H9 (cell line): ENCODE measurements around the gene MICAL3. TPM values are rescaled to one million over a fixed set of nuclear protein-coding genes. Genes with fewer than 3 reads are reported as not detected.

Experiments used
- DNase-seq: peaks from one replicate; pipeline ENCODE4 v3.0.0-alpha.2; 2017
- H2AFZ ChIP-seq: one replicate; pipeline ENCODE4 v1.6.1; 2013; ENCODE audit warnings: mild to moderate bottlenecking, low read length, control low read depth, moderate library complexity
- H2AK5ac ChIP-seq: 2 replicates; pipeline ENCODE4 v1.6.1; 2013; ENCODE audit warnings: low read length, control low read depth, mixed read lengths; ENCODE audit not compliant: insufficient read length
- H2BK120ac ChIP-seq: one replicate; pipeline ENCODE4 v1.6.1; 2013; ENCODE audit warnings: low read depth, mild to moderate bottlenecking, low read length, control low read depth, inconsistent platforms; ENCODE audit not compliant: poor library complexity, severe bottlenecking
- H2BK12ac ChIP-seq: 2 replicates; pipeline ENCODE4 v1.6.1; 2013; ENCODE audit warnings: low read length, control low read depth, mixed read lengths, low read depth; ENCODE audit not compliant: insufficient read length
- H2BK15ac ChIP-seq: 2 replicates; pipeline ENCODE4 v1.6.1; 2013; ENCODE audit warnings: low read depth, low read length, control low read depth
- H2BK20ac ChIP-seq: one replicate; pipeline ENCODE4 v1.6.1; 2013; ENCODE audit warnings: low read depth, mild to moderate bottlenecking, low read length, control low read depth, inconsistent platforms; ENCODE audit not compliant: poor library complexity, severe bottlenecking
- H2BK5ac ChIP-seq: 2 replicates; pipeline ENCODE4 v1.6.1; 2013; ENCODE audit warnings: low read length, control low read depth, mixed read lengths; ENCODE audit not compliant: insufficient read length
- H3K14ac ChIP-seq: 2 replicates; pipeline ENCODE4 v1.6.1; 2013; ENCODE audit warnings: low read length, control low read depth; ENCODE audit not compliant: insufficient read depth
- H3K18ac ChIP-seq: 2 replicates; pipeline ENCODE4 v1.6.1; 2013; ENCODE audit warnings: low read depth, mild to moderate bottlenecking, mixed read lengths, low read length, control low read depth; ENCODE audit not compliant: insufficient read length
- H3K23ac ChIP-seq: 2 replicates; pipeline ENCODE4 v1.6.1; 2013; ENCODE audit warnings: low read length, control low read depth, mixed read lengths, low read depth; ENCODE audit not compliant: insufficient read length
- H3K23me2 ChIP-seq: 2 replicates; pipeline ENCODE4 v1.6.1; 2013; ENCODE audit warnings: low read depth, mild to moderate bottlenecking, mixed read lengths, low read length, control low read depth; ENCODE audit not compliant: insufficient read length, poor library complexity, severe bottlenecking
- H3K27ac ChIP-seq: 2 replicates; pipeline ENCODE4 v1.5.1; 2013; ENCODE audit warnings: low read length, control low read depth, mixed read lengths, low read depth; ENCODE audit not compliant: insufficient read length
- H3K27me3 ChIP-seq: 2 replicates; pipeline ENCODE4 v1.6.1; 2013; ENCODE audit warnings: low read length, control low read depth, inconsistent platforms; ENCODE audit not compliant: insufficient read depth
- H3K4ac ChIP-seq: 2 replicates; pipeline ENCODE4 v1.6.1; 2013; ENCODE audit warnings: low read depth, mild to moderate bottlenecking, control low read depth, inconsistent platforms, low read length, moderate library complexity
- H3K4me1 ChIP-seq: 2 replicates; pipeline ENCODE4 v1.6.1; 2013; ENCODE audit warnings: low read length, control low read depth, inconsistent platforms; ENCODE audit not compliant: insufficient read depth
- H3K4me2 ChIP-seq: 2 replicates; pipeline ENCODE4 v1.6.1; 2013; ENCODE audit warnings: low read length, control low read depth, mixed read lengths; ENCODE audit not compliant: insufficient read length, insufficient read depth
- H3K56ac ChIP-seq: 2 replicates; pipeline ENCODE4 v1.6.1; 2013; ENCODE audit warnings: low read depth, mild to moderate bottlenecking, mixed read lengths, low read length, control low read depth; ENCODE audit not compliant: insufficient read length
- H3K79me1 ChIP-seq: 2 replicates; pipeline ENCODE4 v1.6.1; 2013; ENCODE audit warnings: low read depth, mild to moderate bottlenecking, moderate library complexity, low read length, control low read depth, inconsistent platforms; ENCODE audit not compliant: insufficient read depth, poor library complexity, severe bottlenecking
- H3K79me2 ChIP-seq: 2 replicates; pipeline ENCODE4 v1.6.1; 2013; ENCODE audit warnings: low read length, control low read depth, inconsistent platforms; ENCODE audit not compliant: insufficient read depth
- H3K9ac ChIP-seq: 2 replicates; pipeline ENCODE4 v1.6.1; 2013; ENCODE audit warnings: low read length, control low read depth, mixed read lengths; ENCODE audit not compliant: insufficient read length; ENCODE audit errors: extremely low read depth
- H3K9me3 ChIP-seq: one replicate; pipeline ENCODE4 v1.6.1; 2013; ENCODE audit warnings: low read depth, low read length, inconsistent platforms; ENCODE audit not compliant: control insufficient read depth
- H3T11ph ChIP-seq: one replicate; pipeline ENCODE4 v1.6.1; 2013; ENCODE audit warnings: mild to moderate bottlenecking, low read length, control low read depth, inconsistent platforms
- H4K20me1 ChIP-seq: one replicate; pipeline ENCODE4 v1.6.1; 2013; ENCODE audit not compliant: control insufficient read depth, insufficient read length, insufficient read depth
- H4K5ac ChIP-seq: 2 replicates; pipeline ENCODE4 v1.6.1; 2013; ENCODE audit warnings: low read depth, mild to moderate bottlenecking, mixed read lengths, low read length, control low read depth; ENCODE audit not compliant: insufficient read length
- H4K8ac ChIP-seq: replicated peaks from 2 replicates; pipeline ENCODE4 v1.6.1; 2013; ENCODE audit warnings: low read length, control low read depth, mixed read lengths, low read depth; ENCODE audit not compliant: insufficient read length
- H4K91ac ChIP-seq: 2 replicates; pipeline ENCODE4 v1.6.1; 2013; ENCODE audit warnings: low read depth, mild to moderate bottlenecking, moderate library complexity, mixed read lengths, low read length, control low read depth; ENCODE audit not compliant: insufficient read length
- H3K27ac Mint-ChIP-seq, 3 experiments: 2 replicates in 2 of 3; 3 replicates in 1 of 3; pipeline ENCODE4 v1.8.0; 2020 to 2021; ENCODE audit warnings: mixed read lengths in 3 of 3, mild to moderate bottlenecking in 1 of 3, moderate library complexity in 1 of 3
- H3K27me3 Mint-ChIP-seq: 2 replicates; pipeline ENCODE4 v1.8.0; 2021; ENCODE audit warnings: low read depth, mild to moderate bottlenecking, moderate library complexity, mixed read lengths
- H3K36me3 Mint-ChIP-seq, 3 experiments: 2 replicates in 2 of 3; 3 replicates in 1 of 3; pipeline ENCODE4 v1.8.0; 2020 to 2021; ENCODE audit warnings: low read depth in 3 of 3, mixed read lengths in 3 of 3; ENCODE audit not compliant: insufficient read depth in 1 of 3
- H3K4me1 Mint-ChIP-seq, 2 experiments: 2 replicates each; pipeline ENCODE4 v1.8.0; 2020; ENCODE audit warnings: mixed read lengths in 2 of 2
- H3K4me3 Mint-ChIP-seq, 2 experiments: 2 replicates in 1 of 2; 3 replicates in 1 of 2; pipeline ENCODE4 v1.8.0; 2020 to 2021; ENCODE audit warnings: mild to moderate bottlenecking in 2 of 2, mixed read lengths in 2 of 2, moderate library complexity in 1 of 2
- H3K9me3 Mint-ChIP-seq, 2 experiments: 2 replicates in 1 of 2; 3 replicates in 1 of 2; pipeline ENCODE4 v1.8.0; 2020; ENCODE audit warnings: mild to moderate bottlenecking in 2 of 2, mixed read lengths in 2 of 2, moderate library complexity in 1 of 2
- CTCF ChIP-seq: fragments of 200-600 bp; sonication (generic); conservative IDR thresholded peaks from 3 replicates; pipeline ENCODE4 v1.8.0; 2021; ENCODE audit warnings: antibody characterized with exemption, mild to moderate bottlenecking
- WGBS: extraction: QIAGEN DNeasy Blood & Tissue Kit; methylation state at CpG from one replicate; pipeline ENCODE4 v1.1.7; 2013; ENCODE audit warnings: missing lambda C conversion rate, low lambda C conversion rate, mixed read lengths; ENCODE audit not compliant: insufficient read length; ENCODE audit errors: extremely low coverage; 5-methylcytosine and 5-hydroxymethylcytosine counted together
- total RNA-seq: library from RNA; stranded (reverse); gene quantifications from 2 replicates; pipeline ENCODE4 v1.2.1, GENCODE V29; 2021

Gene MICAL3
- total RNA-seq, 1 experiment from 2014 or later = 50.2 TPM

DNA sequence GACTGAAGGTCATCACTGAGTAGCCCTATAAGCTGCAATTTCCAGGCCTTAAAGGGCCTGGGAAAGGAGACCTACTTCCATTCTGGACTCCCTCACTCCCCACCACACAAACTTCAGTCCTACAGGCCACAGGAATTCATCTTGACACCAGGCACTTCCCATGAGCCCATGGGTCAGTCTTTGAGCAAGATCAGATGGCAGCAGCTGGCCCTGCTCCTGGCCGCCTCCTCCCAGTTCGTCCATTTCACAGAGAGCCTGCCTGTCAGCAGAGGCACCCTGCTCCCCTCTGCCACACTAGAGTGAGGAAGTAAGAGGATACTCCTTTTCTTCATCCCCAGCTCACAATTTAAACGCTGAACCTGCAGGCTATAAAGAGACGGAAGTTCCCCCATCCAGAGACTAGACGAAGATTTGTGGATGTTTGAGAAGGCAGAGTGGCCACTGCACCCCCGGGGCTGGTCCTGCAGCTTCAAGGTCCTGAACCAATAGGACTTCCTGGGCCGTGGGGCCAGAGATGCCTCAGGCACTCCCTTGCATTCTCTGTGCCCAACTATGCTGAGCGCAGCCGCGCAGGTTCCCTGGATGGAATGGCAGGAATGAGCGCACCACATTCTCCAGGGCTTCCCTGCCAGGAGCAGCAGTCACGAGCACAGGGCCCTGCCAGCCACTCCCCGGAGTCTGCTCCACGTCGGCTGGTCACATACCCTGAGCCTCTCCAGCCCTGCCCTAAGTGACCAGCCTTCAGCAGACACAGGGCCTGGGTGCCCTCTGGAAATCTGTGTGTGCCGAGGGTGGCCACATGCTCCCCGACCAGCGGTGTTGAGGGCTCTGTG, 216.6 kb downstream of the MICAL3 start:
- H2BK5ac ChIP-seq = no peak overlapping the region
- Mint-ChIP-seq H3K27me3 (no peaks in the 10 kb centered on the region), H3K4me1 (peaks cover 5 to 11% of the 10 kb centered on the region in 2 experiments; a peak in 3 of 4 replicates), H3K27ac (no peak overlapping the region), H3K9me3 (no peaks in the 10 kb centered on the region), H3K36me3 (peaks cover 13 to 51% (median 38%) of the 10 kb centered on the region in 3 experiments; a peak in 6 of 7 replicates), H3K4me3 (no peak overlapping the region)
- H3K18ac ChIP-seq = no peak overlapping the region
- no peak overlapping the region for H2BK12ac ChIP-seq
- H4K5ac ChIP-seq = no peak overlapping the region
- no peak overlapping the region for H2BK120ac ChIP-seq
- no peaks in the 10 kb centered on the region for H3K23me2 ChIP-seq
- no peak overlapping the region; the same call in 1 of the 2 replicates for H3K14ac ChIP-seq
- H3K4ac ChIP-seq = no peak overlapping the region
- peak; percentile 83 for DNase-seq
- no peak for TF ChIP-seq CTCF
- WGBS = no CpG with 5 or more reads among the region's 18 CpGs
- no peaks in the 10 kb centered on the region for H3K27me3 ChIP-seq
- no peaks in the 10 kb centered on the region for H4K20me1 ChIP-seq
- H3K79me1 ChIP-seq = no peaks in the 10 kb centered on the region
- no peak overlapping the region for H3K9ac ChIP-seq
- no peak overlapping the region for H2BK15ac ChIP-seq
- no peak overlapping the region for H3K23ac ChIP-seq
- H2AK5ac ChIP-seq = no peak overlapping the region
- no peak overlapping the region for H3T11ph ChIP-seq
- H2BK20ac ChIP-seq = no peak overlapping the region
- no peaks in the 10 kb centered on the region for H3K79me2 ChIP-seq
- H3K56ac ChIP-seq = no peak overlapping the region
- H2AFZ ChIP-seq = no peak overlapping the region
- H4K91ac ChIP-seq = no peak overlapping the region
- H3K4me2 ChIP-seq = no peak overlapping the region
- H4K8ac ChIP-seq = no peak overlapping the region
- H3K4me1 ChIP-seq = no peaks in the 10 kb centered on the region
- H3K27ac ChIP-seq = no peak overlapping the region
- H3K9me3 ChIP-seq = no peaks in the 10 kb centered on the region
